ENCODE results near the gene ASS1.
"Not testable (repeated sequence)": the region's sequence is repeated elsewhere in the genome, so short reads cannot be mapped to it uniquely, and the experiment has no call there.

ASS1 gene

GRCh38 chr9:130444565-130445221 lies at the start of gene ASS1:
TSS of gene ASS1 (plus strand) at chr9:130444961. CDS start at chr9:130452229, 7,268 bp downstream.
- DNase-seq, result no peak

- no peak for DNase-seq
These were observed 48.8 kb upstream of the ASS1 start for GRCh38 chr9:130395810-130396435.

GRCh38 chr9:130396581-130396980 lies 48.2 kb upstream of the ASS1 start:
- DNase-seq, result no peak

GRCh38 chr9:130398487-130399240 lies 46.1 kb upstream of the ASS1 start:
- DNase-seq, result no peak

GRCh38 chr9:130399768-130400167 lies 45.0 kb upstream of the ASS1 start:
- no peak for DNase-seq

GRCh38 chr9:130400870-130401269 lies 43.9 kb upstream of the ASS1 start:
- no peak for DNase-seq

GRCh38 chr9:130401742-130402141 lies 43.0 kb upstream of the ASS1 start:
- DNase-seq, result not testable (repeated sequence)

GRCh38 chr9:130402243-130402642 lies 42.5 kb upstream of the ASS1 start:
- no peak for DNase-seq

- no peak for DNase-seq
These were observed 41.9 kb upstream of the ASS1 start for GRCh38 chr9:130402645-130403440.

- no peak for DNase-seq
These were observed 39.0 kb upstream of the ASS1 start for GRCh38 chr9:130405657-130406257.

- no peak for DNase-seq
These were observed 38.4 kb upstream of the ASS1 start for GRCh38 chr9:130406278-130406895.

GRCh38 chr9:130407916-130408663 lies 36.7 kb upstream of the ASS1 start:
- no peak for DNase-seq

- DNase-seq, result no peak
These were observed 36.1 kb upstream of the ASS1 start for GRCh38 chr9:130408669-130409068.

GRCh38 chr9:130409246-130409645 lies 35.5 kb upstream of the ASS1 start:
- DNase-seq, result no peak

- DNase-seq, result no peak
These were observed 34.3 kb upstream of the ASS1 start for GRCh38 chr9:130410443-130410842.

- DNase-seq, result no peak
These were observed 33.2 kb upstream of the ASS1 start for GRCh38 chr9:130411566-130411915.

- DNase-seq, result no peak
These were observed 30.6 kb upstream of the ASS1 start for GRCh38 chr9:130414081-130414731.

GRCh38 chr9:130414910-130415746 lies 29.6 kb upstream of the ASS1 start:
- DNase-seq, result no peak

GRCh38 chr9:130417602-130418001 lies 27.2 kb upstream of the ASS1 start:
- no peak for DNase-seq

- DNase-seq, result no peak
These were observed 26.0 kb upstream of the ASS1 start for GRCh38 chr9:130418776-130419175.

Measured in NK-92 treated with Interleukin-12 subunit alpha and Interleukin-12 subunit beta, amount 100 ng/mL, for 24 hours (cell line).